Lower leg skin (tissue), 3 donors: ENCODE results near the gene XIRP1.

Source experiments
- POLR2A ChIP-seq, 2 donors: fragments of 450-650 bp; IDR thresholded peaks; one replicate each; pipeline ENCODE4 v1.6.1; 2016 to 2017; ENCODE audit warnings: antibody characterized with exemption in 2 of 2, mild to moderate bottlenecking in 1 of 2, moderate library complexity in 1 of 2
- TF ChIP-seq, protein P1 (sequence below), 3 donors: fragments of 450-650 bp; IDR thresholded peaks; one replicate each; pipeline ENCODE4 v1.5.1; 2016; ENCODE audit warnings: antibody characterized with exemption in 3 of 3, mild to moderate bottlenecking in 3 of 3, moderate library complexity in 2 of 3

DNA sequence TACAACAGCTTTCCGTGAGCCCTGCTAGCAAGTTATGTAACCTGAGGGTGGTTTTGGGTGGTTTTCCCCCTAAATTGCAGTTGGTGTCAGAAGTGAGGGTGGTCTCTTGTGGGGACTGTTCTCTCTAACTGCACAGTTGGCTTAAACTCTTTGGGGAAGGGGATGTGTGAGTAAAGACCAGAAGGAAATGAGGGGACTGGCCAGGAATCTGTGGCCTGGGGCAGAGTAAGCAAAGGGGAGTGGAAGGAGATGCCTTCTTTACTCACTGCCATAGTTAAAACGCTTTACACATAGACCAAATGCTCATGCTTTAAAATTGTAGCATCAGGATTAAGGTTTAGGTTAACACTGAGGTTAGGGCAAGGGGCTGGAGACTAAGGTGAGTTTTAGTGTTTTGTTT, 21.2 kb upstream of the XIRP1 start:
- no peak for TF ChIP-seq POLR2A (IDR thresholded peaks at IDR 0.05)
- TF ChIP-seq, protein P1, sequence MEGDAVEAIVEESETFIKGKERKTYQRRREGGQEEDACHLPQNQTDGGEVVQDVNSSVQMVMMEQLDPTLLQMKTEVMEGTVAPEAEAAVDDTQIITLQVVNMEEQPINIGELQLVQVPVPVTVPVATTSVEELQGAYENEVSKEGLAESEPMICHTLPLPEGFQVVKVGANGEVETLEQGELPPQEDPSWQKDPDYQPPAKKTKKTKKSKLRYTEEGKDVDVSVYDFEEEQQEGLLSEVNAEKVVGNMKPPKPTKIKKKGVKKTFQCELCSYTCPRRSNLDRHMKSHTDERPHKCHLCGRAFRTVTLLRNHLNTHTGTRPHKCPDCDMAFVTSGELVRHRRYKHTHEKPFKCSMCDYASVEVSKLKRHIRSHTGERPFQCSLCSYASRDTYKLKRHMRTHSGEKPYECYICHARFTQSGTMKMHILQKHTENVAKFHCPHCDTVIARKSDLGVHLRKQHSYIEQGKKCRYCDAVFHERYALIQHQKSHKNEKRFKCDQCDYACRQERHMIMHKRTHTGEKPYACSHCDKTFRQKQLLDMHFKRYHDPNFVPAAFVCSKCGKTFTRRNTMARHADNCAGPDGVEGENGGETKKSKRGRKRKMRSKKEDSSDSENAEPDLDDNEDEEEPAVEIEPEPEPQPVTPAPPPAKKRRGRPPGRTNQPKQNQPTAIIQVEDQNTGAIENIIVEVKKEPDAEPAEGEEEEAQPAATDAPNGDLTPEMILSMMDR (IDR thresholded peaks at IDR 0.05): no peak
